ACHN (cell line): ENCODE measurements around the gene SMYD4.
A peak's percentile ranks its signal among the peaks of the same experiment; 100 is the strongest.
"Not testable (repeated sequence)": the region's sequence is repeated elsewhere in the genome, so short reads cannot be mapped to it uniquely, and the experiment has no call there.

ENCODE experiments used
- DNase-seq: peaks from one replicate; pipeline ENCODE4 v3.0.0-alpha.2; 2015
- in situ Hi-C: cut with HindIII; loops from 2 replicates; pipeline ENCODE4 v1.10.0; 2017; ENCODE audit warnings: low sequenced_read_pairs, low pct_ligation_motif_present, low pct_unique_long_range_greater_than_20kb

The SMYD4 gene

GRCh38 chr17:1829592-1830257, at the start of gene SMYD4, which contains the start of gene RPA1:
SMYD4 (minus strand) TSS chr17:1829902; CDS start chr17:1827994, 1,908 bp downstream.
RPA1 (plus strand) TSS chr17:1830005; CDS start chr17:1830094, 89 bp downstream.
- peak; percentile 94 for DNase-seq
- in situ Hi-C loops, result no loop called here

- in situ Hi-C loops, result loop anchor here (25.0 kb wide), 1 partner anchor 159 kb away; the partner anchor contains the start of genes DPH1, OVCA2 and RTN4RL1
- no peak for DNase-seq
Observed at GRCh38 chr17:1878419-1879121, 48.9 kb upstream of the SMYD4 start.

GRCh38 chr17:1875597-1875996, 45.9 kb upstream of the SMYD4 start:
- in situ Hi-C loops, result loop anchor here (25.0 kb wide), 1 partner anchor 162 kb away; the partner anchor contains the start of genes DPH1, OVCA2 and RTN4RL1
- DNase-seq, result no peak

- DNase-seq, result no peak
- in situ Hi-C loops, result no loop called here
Observed at GRCh38 chr17:1873418-1873817, 43.7 kb upstream of the SMYD4 start.

GRCh38 chr17:1872976-1873375, 43.3 kb upstream of the SMYD4 start:
- in situ Hi-C loops, result no loop called here
- DNase-seq, result no peak

- no peak for DNase-seq
- in situ Hi-C loops, result no loop called here
Observed at GRCh38 chr17:1872254-1872653, 42.6 kb upstream of the SMYD4 start.

GRCh38 chr17:1871756-1872155, 42.1 kb upstream of the SMYD4 start:
- in situ Hi-C loops, result no loop called here
- no peak for DNase-seq

GRCh38 chr17:1870592-1870991, 40.9 kb upstream of the SMYD4 start:
- in situ Hi-C loops, result no loop called here

GRCh38 chr17:1868090-1868489, 38.4 kb upstream of the SMYD4 start:
- in situ Hi-C loops, result no loop called here
- DNase-seq, result no peak

More at GRCh38 chr17:1870592-1870991, 40.9 kb upstream of the SMYD4 start:
- no peak for DNase-seq

- in situ Hi-C loops, result no loop called here
Observed at GRCh38 chr17:1867307-1867706, 37.6 kb upstream of the SMYD4 start.

GRCh38 chr17:1865252-1866037, 35.7 kb upstream of the SMYD4 start:
- in situ Hi-C loops, result no loop called here
- DNase-seq, result peak; percentile 61

More at GRCh38 chr17:1867307-1867706, 37.6 kb upstream of the SMYD4 start:
- no peak for DNase-seq

GRCh38 chr17:1861391-1862010, 31.8 kb upstream of the SMYD4 start:
- in situ Hi-C loops, result no loop called here
- no peak for DNase-seq

GRCh38 chr17:1860978-1861377, 31.3 kb upstream of the SMYD4 start:
- in situ Hi-C loops, result no loop called here
- DNase-seq, result no peak

GRCh38 chr17:1856462-1856861, 26.8 kb upstream of the SMYD4 start:
- in situ Hi-C loops, DNase-seq: not testable (repeated sequence)

- DNase-seq, result no peak
- in situ Hi-C loops, result no loop called here
Observed at GRCh38 chr17:1853698-1854097, 24.0 kb upstream of the SMYD4 start.

GRCh38 chr17:1852327-1852726, 22.6 kb upstream of the SMYD4 start:
- in situ Hi-C loops, result no loop called here
- no peak for DNase-seq

- in situ Hi-C loops, result no loop called here
- no peak for DNase-seq
Observed at GRCh38 chr17:1847191-1847590, 17.5 kb upstream of the SMYD4 start.

- in situ Hi-C loops, result no loop called here
- DNase-seq, result no peak
Observed at GRCh38 chr17:1843947-1844346, 14.2 kb upstream of the SMYD4 start.

- DNase-seq, result no peak
- in situ Hi-C loops, result no loop called here
Observed at GRCh38 chr17:1839516-1839915, 9.8 kb upstream of the SMYD4 start.
